Measurements from ENCODE around the gene OTOP3. TPM values are rescaled to one million over a fixed set of nuclear protein-coding genes. Genes with fewer than 3 reads are reported as not detected.
A peak's percentile ranks its signal among the peaks of the same experiment; 100 is the strongest.
"Not testable (repeated sequence)": the region's sequence is repeated elsewhere in the genome, so short reads cannot be mapped to it uniquely, and the experiment has no call there.

OTOP3 gene
- polyA plus RNA-seq, 1 donor from 2014 or later: not detected

- peak within 1 kb of the TSS; percentile 82 to 89 (median 88) for H3K4me3 Mint-ChIP-seq
- peaks cover 0 to 5% (median 0%) of the 10 kb centered on the region in 3 donors for H3K4me1 Mint-ChIP-seq
- H3K27me3 Mint-ChIP-seq: peaks cover 17% of the 10 kb centered on the region
- H3K9me3 Mint-ChIP-seq: no peaks in the 10 kb centered on the region
- no peaks in the 10 kb centered on the region for H3K36me3 Mint-ChIP-seq
- H3K27ac Mint-ChIP-seq: peak within 1 kb of the TSS in 2 of 3 donors; percentile 42 to 92
Measured at GRCh38 chr17:74972107-74972972, 36.6 kb downstream of the OTOP3 start, which contains the start of gene HID1. TSS of gene HID1 (minus strand) at chr17:74972759. CDS start at chr17:74972656, 103 bp downstream.

- no peaks in the 10 kb centered on the region for H3K36me3 Mint-ChIP-seq
- peaks cover 20% of the 10 kb centered on the region for H3K27me3 Mint-ChIP-seq
- H3K4me1 Mint-ChIP-seq: peaks cover 0 to 5% (median 0%) of the 10 kb centered on the region in 3 donors
- H3K27ac Mint-ChIP-seq: peak overlapping the region in 1 of 3 donors; percentile 92
- H3K4me3 Mint-ChIP-seq: peak overlapping the region; percentile 82 to 89 (median 88)
- H3K9me3 Mint-ChIP-seq: no peaks in the 10 kb centered on the region
Measured at GRCh38 chr17:74972973-74973328, 37.3 kb downstream of the OTOP3 start.

- Mint-ChIP-seq H3K9me3 (no peaks in the 10 kb centered on the region), H3K27me3 (peaks cover 25% of the 10 kb centered on the region), H3K36me3 (no peaks in the 10 kb centered on the region), H3K4me1 (peaks cover 0 to 5% (median 0%) of the 10 kb centered on the region in 3 donors), H3K27ac (no peak overlapping the region), H3K4me3 (peak overlapping the region in 1 of 4 donors; percentile 12)
Measured at GRCh38 chr17:74975943-74976342, 40.2 kb downstream of the OTOP3 start.

GRCh38 chr17:74977802-74978201, 42.1 kb downstream of the OTOP3 start:
- peaks cover 6 to 11% (median 6%) of the 10 kb centered on the region in 3 donors for H3K4me1 Mint-ChIP-seq
- no peaks in the 10 kb centered on the region for H3K36me3 Mint-ChIP-seq
- no peak overlapping the region for H3K27ac Mint-ChIP-seq
- no peaks in the 10 kb centered on the region for H3K9me3 Mint-ChIP-seq
- H3K4me3 Mint-ChIP-seq: peak overlapping the region in 1 of 4 donors; percentile 6
- H3K27me3 Mint-ChIP-seq: peaks cover 31% of the 10 kb centered on the region

- H3K36me3 Mint-ChIP-seq: no peaks in the 10 kb centered on the region
- peaks cover 6 to 9% (median 7%) of the 10 kb centered on the region in 3 donors for H3K4me1 Mint-ChIP-seq
- peaks cover 27% of the 10 kb centered on the region for H3K27me3 Mint-ChIP-seq
- H3K9me3 Mint-ChIP-seq: no peaks in the 10 kb centered on the region
- H3K4me3 Mint-ChIP-seq: peak overlapping the region in 1 of 4 donors; percentile 6
- no peak overlapping the region for H3K27ac Mint-ChIP-seq
Measured at GRCh38 chr17:74978240-74978639, 42.5 kb downstream of the OTOP3 start.

- Mint-ChIP-seq H3K9me3 (no peaks in the 10 kb centered on the region), H3K36me3 (no peaks in the 10 kb centered on the region), H3K4me3 (peak overlapping the region in 2 of 4 donors; percentile 12 to 55), H3K27me3 (peaks cover 23% of the 10 kb centered on the region), H3K27ac (peak overlapping the region in 1 of 3 donors; percentile 13), H3K4me1 (peaks cover 6 to 9% (median 7%) of the 10 kb centered on the region in 3 donors)
Measured at GRCh38 chr17:74979408-74980146, 43.9 kb downstream of the OTOP3 start.

GRCh38 chr17:74981318-74981978, 45.8 kb downstream of the OTOP3 start:
- peak overlapping the region in 2 of 3 donors; percentile 17 to 39 for H3K27ac Mint-ChIP-seq
- H3K9me3 Mint-ChIP-seq: no peaks in the 10 kb centered on the region
- no peaks in the 10 kb centered on the region for H3K36me3 Mint-ChIP-seq
- peak overlapping the region; percentile 76 to 94 (median 88) for H3K4me3 Mint-ChIP-seq
- peaks cover 19% of the 10 kb centered on the region for H3K27me3 Mint-ChIP-seq
- peaks cover 6 to 9% (median 7%) of the 10 kb centered on the region in 3 donors for H3K4me1 Mint-ChIP-seq

GRCh38 chr17:74981979-74982662, 46.4 kb downstream of the OTOP3 start:
- peaks cover 21% of the 10 kb centered on the region for H3K27me3 Mint-ChIP-seq
- peaks cover 8 to 10% (median 9%) of the 10 kb centered on the region in 3 donors for H3K4me1 Mint-ChIP-seq
- H3K27ac Mint-ChIP-seq: peak overlapping the region in 2 of 3 donors; percentile 17 to 39
- no peaks in the 10 kb centered on the region for H3K9me3 Mint-ChIP-seq
- H3K36me3 Mint-ChIP-seq: no peaks in the 10 kb centered on the region
- peak overlapping the region; percentile 76 to 94 (median 88) for H3K4me3 Mint-ChIP-seq

DNA sequence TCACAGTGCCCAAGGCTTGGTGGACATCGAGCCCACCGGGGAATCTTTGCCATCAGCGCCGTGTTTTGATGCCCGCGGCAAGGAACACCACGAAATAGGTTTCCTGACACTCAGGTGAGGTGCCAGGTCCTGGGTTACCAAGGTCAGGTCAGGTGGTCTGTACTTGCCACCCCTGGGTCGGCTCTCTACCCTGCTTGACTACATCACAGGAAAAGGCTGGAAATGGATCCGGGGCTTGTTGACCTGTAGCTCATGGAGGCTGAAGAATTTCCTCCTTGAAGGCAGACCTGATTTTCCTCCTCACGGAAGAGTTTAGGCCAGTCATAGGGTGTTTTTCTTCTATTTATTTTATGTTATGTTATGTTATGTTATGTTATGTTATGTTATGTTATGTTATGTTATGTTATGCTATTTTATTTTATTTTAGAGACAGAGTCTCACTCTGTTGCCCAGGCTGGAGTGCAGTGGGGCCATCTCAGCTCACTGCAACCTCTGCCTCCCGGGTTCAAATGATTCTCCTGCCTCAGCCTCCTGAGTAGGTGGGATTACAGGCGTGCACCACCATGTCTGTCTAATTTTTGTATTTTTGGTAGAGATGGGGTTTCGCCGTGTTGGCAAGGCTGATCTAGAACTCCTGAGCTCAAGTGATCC, 47.1 kb downstream of the OTOP3 start:
- peak overlapping the region; percentile 63 to 85 (median 78) for H3K4me3 Mint-ChIP-seq
- peaks cover 22% of the 10 kb centered on the region for H3K27me3 Mint-ChIP-seq
- not testable (repeated sequence) for H3K36me3 Mint-ChIP-seq, H3K27ac Mint-ChIP-seq, H3K9me3 Mint-ChIP-seq
- H3K4me1 Mint-ChIP-seq: peaks cover 10 to 13% (median 12%) of the 10 kb centered on the region in 3 donors

DNA sequence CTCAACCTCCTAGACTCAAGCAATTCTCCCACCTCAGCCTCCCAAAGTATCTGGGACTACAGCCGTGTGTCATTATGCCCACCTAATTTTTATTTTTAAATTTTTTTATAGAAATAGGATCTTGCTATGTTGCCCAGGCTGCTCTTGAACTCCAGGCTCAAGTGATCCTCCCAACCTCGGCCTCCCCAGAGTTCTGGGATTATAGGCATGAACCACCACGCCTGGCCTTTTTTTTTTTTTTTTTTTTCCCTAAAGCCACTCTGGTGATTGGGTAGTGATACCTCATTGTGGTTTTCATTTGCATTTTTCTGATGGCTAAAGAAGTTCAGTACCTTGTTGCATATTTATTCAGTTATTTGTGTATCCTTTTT, 50.5 kb downstream of the OTOP3 start:
- peaks cover 10 to 14% (median 12%) of the 10 kb centered on the region in 3 donors for H3K4me1 Mint-ChIP-seq
- no peaks in the 10 kb centered on the region for H3K36me3 Mint-ChIP-seq
- H3K27ac Mint-ChIP-seq: peak overlapping the region in 2 of 3 donors; percentile 68 to 69
- H3K27me3 Mint-ChIP-seq: peaks cover 19% of the 10 kb centered on the region
- no peak overlapping the region for H3K4me3 Mint-ChIP-seq
- H3K9me3 Mint-ChIP-seq: no peaks in the 10 kb centered on the region

GRCh38 chr17:74987418-74987908, 51.8 kb downstream of the OTOP3 start, which contains the start of gene CDR2L:
TSS of gene CDR2L (plus strand) at chr17:74987632. CDS start at chr17:74988044, 412 bp downstream.
- Mint-ChIP-seq H3K27me3 (peaks cover 15% of the 10 kb centered on the region), H3K36me3 (no peaks in the 10 kb centered on the region), H3K27ac (peak within 1 kb of the TSS in 2 of 3 donors; percentile 40 to 69), H3K4me3 (peak within 1 kb of the TSS; percentile 78 to 94 (median 90)), H3K4me1 (peaks cover 5 to 8% (median 6%) of the 10 kb centered on the region in 3 donors), H3K9me3 (no peaks in the 10 kb centered on the region)

DNA sequence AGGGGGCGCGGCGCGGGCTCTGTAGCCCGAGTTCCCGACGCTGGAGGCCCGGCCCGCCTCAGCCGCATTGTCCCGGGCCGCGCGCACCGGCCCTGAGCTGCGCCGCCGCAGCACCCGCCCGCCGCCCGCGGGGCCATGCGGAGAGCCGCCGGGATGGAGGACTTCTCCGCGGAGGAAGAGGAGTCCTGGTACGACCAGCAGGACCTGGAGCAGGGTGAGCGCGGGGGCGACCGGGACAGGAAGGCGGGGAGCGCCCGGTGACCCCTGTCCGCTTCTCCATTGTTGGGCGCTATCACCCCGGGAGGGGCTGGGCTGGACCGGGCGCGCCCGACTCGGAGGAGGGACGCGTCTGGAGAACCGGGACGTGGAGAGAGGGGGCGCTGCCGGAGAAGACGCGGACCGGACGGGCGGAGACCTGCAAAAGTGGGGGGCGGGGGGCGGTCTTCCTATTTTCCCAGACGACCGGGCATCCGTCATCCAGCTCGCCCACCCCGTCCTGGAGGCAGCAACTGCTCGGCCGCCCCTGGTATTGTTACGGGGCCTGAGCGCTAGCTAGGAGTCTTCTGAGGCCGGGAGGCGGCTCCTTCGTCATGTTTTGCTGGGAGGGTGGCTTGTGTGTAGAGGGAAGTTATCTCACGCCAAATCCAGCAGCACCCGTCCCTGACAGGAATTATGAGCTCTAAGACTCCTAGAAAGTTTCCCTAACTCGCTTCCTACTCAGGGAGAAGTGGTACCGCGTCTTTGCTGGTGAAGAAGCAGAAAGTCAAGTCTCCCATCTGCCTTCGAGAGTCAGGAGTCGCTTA, 52.4 kb downstream of the OTOP3 start:
- no peaks in the 10 kb centered on the region for H3K9me3 Mint-ChIP-seq
- peaks cover 4 to 6% (median 6%) of the 10 kb centered on the region in 3 donors for H3K4me1 Mint-ChIP-seq
- H3K27me3 Mint-ChIP-seq: peaks cover 15% of the 10 kb centered on the region
- no peaks in the 10 kb centered on the region for H3K36me3 Mint-ChIP-seq
- peak overlapping the region; percentile 72 to 88 (median 79) for H3K4me3 Mint-ChIP-seq
- H3K27ac Mint-ChIP-seq: no peak overlapping the region

GRCh38 chr17:74990581-74991105, 54.9 kb downstream of the OTOP3 start:
- Mint-ChIP-seq H3K27me3 (peaks cover 15% of the 10 kb centered on the region), H3K4me1 (peaks cover 4 to 6% (median 5%) of the 10 kb centered on the region in 3 donors), H3K27ac (no peak overlapping the region), H3K36me3 (no peaks in the 10 kb centered on the region), H3K4me3 (no peak overlapping the region), H3K9me3 (no peaks in the 10 kb centered on the region)
